ENCODE results near the gene CKAP5. TPM values are rescaled to one million over a fixed set of nuclear protein-coding genes. Genes with fewer than 3 reads are reported as not detected.

The CKAP5 gene
- polyA plus RNA-seq, 1 experiment = 114 TPM

DNA sequence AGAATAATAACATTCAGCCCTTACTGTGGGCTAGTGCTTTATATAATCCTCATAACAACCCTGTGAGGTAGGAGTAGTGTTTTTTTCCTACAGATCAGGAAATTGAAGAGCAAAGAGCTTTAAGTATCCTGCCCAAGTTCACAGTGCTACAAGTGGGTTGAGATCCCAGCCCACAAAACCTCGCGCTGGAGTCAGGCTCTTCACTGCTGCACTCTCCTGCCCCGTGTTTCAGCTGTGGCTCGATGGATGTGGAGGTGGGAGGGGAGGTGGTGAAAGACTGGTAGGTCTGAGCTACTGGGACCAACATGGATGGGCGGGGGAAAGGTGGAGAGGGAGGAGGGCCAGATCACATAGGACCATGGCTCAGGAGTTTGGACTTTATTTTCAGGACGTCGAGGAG lies 139.2 kb downstream of the CKAP5 start:
- no peak for DNase-seq (ENCODE audit: low read depth, low spot score)
- H3K27ac ChIP-seq (ENCODE audit: low read depth, low read length) = no peak overlapping the region
- ChIA-PET CTCF (no interaction called here), POLR2A (no interaction called here)
- no peaks in the 10 kb centered on the region for H3K27me3 ChIP-seq (ENCODE audit: control insufficient read depth, insufficient read depth, low read length)
- TF ChIP-seq, protein P1, sequence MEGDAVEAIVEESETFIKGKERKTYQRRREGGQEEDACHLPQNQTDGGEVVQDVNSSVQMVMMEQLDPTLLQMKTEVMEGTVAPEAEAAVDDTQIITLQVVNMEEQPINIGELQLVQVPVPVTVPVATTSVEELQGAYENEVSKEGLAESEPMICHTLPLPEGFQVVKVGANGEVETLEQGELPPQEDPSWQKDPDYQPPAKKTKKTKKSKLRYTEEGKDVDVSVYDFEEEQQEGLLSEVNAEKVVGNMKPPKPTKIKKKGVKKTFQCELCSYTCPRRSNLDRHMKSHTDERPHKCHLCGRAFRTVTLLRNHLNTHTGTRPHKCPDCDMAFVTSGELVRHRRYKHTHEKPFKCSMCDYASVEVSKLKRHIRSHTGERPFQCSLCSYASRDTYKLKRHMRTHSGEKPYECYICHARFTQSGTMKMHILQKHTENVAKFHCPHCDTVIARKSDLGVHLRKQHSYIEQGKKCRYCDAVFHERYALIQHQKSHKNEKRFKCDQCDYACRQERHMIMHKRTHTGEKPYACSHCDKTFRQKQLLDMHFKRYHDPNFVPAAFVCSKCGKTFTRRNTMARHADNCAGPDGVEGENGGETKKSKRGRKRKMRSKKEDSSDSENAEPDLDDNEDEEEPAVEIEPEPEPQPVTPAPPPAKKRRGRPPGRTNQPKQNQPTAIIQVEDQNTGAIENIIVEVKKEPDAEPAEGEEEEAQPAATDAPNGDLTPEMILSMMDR (IDR thresholded peaks at IDR 0.05; ENCODE audit: low read depth, low read length) = no peak
- no peak overlapping the region for H3K4me3 ChIP-seq (ENCODE audit: low read depth, low read length)
- no peaks in the 10 kb centered on the region for H3K9me3 ChIP-seq (ENCODE audit: control insufficient read depth, insufficient read depth, low read length)

DNA sequence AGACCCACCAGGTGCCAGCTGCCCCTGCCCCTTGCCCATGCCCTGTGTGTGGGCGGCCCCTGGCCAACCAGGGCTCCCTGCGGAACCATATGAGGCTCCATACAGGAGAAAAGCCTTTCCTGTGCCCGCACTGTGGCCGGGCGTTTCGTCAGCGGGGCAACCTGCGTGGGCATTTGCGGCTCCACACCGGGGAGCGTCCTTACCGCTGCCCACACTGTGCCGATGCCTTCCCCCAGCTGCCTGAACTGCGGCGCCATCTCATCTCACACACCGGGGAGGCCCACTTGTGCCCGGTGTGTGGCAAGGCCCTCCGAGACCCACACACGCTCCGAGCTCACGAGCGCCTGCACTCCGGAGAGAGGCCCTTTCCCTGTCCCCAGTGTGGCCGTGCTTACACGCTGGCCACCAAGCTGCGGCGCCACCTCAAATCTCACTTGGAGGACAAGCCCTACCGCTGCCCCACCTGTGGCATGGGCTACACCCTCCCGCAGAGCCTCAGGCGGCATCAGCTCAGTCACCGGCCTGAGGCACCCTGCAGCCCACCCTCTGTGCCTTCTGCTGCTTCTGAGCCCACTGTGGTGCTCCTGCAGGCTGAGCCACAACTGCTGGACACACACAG lies 140.9 kb downstream of the CKAP5 start:
- POLR2A ChIA-PET = no interaction called here
- Histone ChIP-seq H3K27ac (ENCODE audit: low read depth, low read length) (no peak overlapping the region), H3K9me3 (ENCODE audit: control insufficient read depth, insufficient read depth, low read length) (no peaks in the 10 kb centered on the region; the same call in 1 of the 2 replicates), H3K27me3 (ENCODE audit: control insufficient read depth, insufficient read depth, low read length) (no peaks in the 10 kb centered on the region), H3K4me3 (ENCODE audit: low read depth, low read length) (no peak overlapping the region)
- DNase-seq (ENCODE audit: low read depth, low spot score) = no peak
- TF ChIP-seq, protein P1 (IDR thresholded peaks at IDR 0.05; ENCODE audit: low read depth, low read length) = no peak
- CTCF ChIA-PET = no interaction called here

DNA sequence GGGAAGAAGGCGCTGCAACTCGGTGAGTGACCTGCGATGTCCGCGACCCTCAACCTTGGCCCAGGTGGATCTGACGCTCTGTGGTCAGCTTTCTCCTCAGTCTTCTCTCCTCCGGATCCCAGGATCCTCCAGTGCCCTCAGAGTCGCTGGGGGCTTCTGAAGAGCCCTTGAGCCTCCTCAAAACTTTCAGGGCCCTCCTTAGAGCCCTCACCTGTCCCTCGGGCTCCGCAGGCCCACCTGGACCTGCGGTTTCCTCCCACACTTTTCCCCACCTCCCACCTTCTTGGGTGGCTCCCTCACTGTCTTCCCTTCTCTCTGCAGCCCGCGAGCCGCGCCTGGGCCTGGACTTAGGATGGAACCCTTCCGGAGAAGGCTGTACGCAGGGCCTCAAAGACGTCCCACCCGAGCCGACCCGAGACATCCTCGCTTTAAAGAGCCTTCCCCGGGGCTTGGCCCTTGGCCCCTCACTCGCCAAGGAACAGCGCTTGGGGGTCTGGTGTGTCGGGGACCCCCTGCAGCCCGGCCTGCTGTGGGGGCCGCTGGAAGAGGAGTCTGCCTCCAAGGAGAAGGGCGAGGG lies 144.9 kb downstream of the CKAP5 start:
- CTCF ChIA-PET = interaction anchor here (1.3 kb wide), 1 partner anchor 43 kb away, joined by 4 read pairs; no protein-coding TSS in a partner anchor
- POLR2A ChIA-PET = interaction anchor here (0.6 to 1.6 kb wide), 8 partner anchors 9 to 121 kb away, joined by 3 to 8 read pairs (median 4); no protein-coding TSS in a partner anchor
- no peaks in the 10 kb centered on the region for H3K27me3 ChIP-seq (ENCODE audit: control insufficient read depth, insufficient read depth, low read length)
- H3K27ac ChIP-seq (ENCODE audit: low read depth, low read length) = peak overlapping the region; percentile 98
- no peaks in the 10 kb centered on the region; the same call in 1 of the 2 replicates for H3K9me3 ChIP-seq (ENCODE audit: control insufficient read depth, insufficient read depth, low read length)
- DNase-seq (ENCODE audit: low read depth, low spot score) = no peak
- H3K4me3 ChIP-seq (ENCODE audit: low read depth, low read length) = peak overlapping the region; percentile 100
- TF ChIP-seq, protein P1 (IDR thresholded peaks at IDR 0.05; ENCODE audit: low read depth, low read length) = no peak

DNA sequence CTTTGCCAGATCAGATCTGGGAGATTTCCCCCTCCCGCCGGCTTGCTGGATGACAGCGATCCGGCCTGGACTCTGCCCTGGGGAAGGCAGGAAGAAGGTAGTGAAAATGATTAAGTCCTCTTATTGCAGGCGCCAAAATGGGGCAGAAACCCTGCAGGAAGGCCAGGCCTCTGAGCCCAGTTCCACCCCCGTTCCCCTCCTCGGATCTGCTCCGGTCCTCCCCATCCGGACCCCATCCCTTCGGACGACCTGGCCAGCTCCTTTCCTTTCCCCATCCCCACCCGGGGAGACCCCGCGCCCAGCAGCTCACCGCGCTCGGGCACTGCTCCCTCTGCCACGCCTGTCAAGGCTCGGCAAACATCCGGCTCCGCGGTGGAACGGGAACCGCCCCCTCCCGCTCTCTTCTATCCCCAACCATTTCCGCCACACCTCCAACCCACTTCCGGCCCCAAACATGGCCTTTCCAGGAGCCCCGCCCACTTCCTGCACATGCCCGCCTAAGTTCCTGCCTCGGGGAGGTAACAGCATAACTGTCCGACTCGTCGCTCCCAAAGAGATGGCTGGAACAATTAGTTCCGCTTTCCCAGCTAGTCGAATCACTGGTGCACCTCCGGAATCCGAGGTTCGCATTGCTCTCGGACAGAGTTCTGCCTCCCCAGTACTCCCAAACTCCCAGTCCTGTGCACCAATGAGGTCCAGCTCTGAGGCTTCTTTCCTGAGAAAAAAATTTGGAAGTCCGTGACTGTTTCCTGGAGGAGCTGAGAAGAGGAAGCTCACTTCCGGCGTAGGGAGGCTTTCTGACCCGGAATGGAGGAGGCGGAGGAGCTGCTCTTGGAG lies 145.6 kb downstream of the CKAP5 start, which contains the start of the genes ARHGAP1 and ZNF408:
Gene ARHGAP1, minus strand, starts transcription at position 379 of the 837 bp plus-strand sequence. CDS start 4,512 bp downstream, outside the sequence.
Gene ZNF408, plus strand, starts transcription at position 791 of the 837 bp plus-strand sequence. Its CDS starts 17 bp downstream, at position 808.
- ChIA-PET CTCF (interaction anchor here (1.3 kb wide), 1 partner anchor 44 kb away, joined by 4 read pairs; no protein-coding TSS in a partner anchor), POLR2A (interaction anchor here (0.6 to 1.6 kb wide), 9 partner anchors 9 to 122 kb away, joined by 3 to 8 read pairs (median 4); no protein-coding TSS in a partner anchor)
- Histone ChIP-seq H3K9me3 (ENCODE audit: control insufficient read depth, insufficient read depth, low read length) (no peaks in the 10 kb centered on the region; the same call in 1 of the 2 replicates), H3K4me3 (ENCODE audit: low read depth, low read length) (peak within 1 kb of the TSS; percentile 100), H3K27ac (ENCODE audit: low read depth, low read length) (peak within 1 kb of the TSS; percentile 98), H3K27me3 (ENCODE audit: control insufficient read depth, insufficient read depth, low read length) (no peaks in the 10 kb centered on the region)
- TF ChIP-seq, protein P1 (IDR thresholded peaks at IDR 0.05; ENCODE audit: low read depth, low read length) = no peak
- DNase-seq (ENCODE audit: low read depth, low spot score) = peak; percentile 95

Measured in AG04450 (cell line).